Effector memory CD4-positive, alpha-beta T cell (primary cell): ENCODE results near the gene SYTL3.

Experiments used
- DNase-seq, 3 donors: peaks; one replicate each; pipeline ENCODE4 v3.0.0-alpha.2; 2020
- H3K27ac ChIP-seq: 2 replicates; pipeline ENCODE4 v1.7.0; 2013; ENCODE audit warnings: mild to moderate bottlenecking, low read length, moderate library complexity; ENCODE audit not compliant: insufficient read depth, poor library complexity, severe bottlenecking
- H3K27me3 ChIP-seq: replicated peaks from 2 replicates; pipeline ENCODE4 v1.7.0; 2013; ENCODE audit warnings: mild to moderate bottlenecking, low read length; ENCODE audit not compliant: insufficient read depth, control insufficient read depth, poor library complexity, severe bottlenecking
- H3K36me3 ChIP-seq: 2 replicates; pipeline ENCODE4 v1.7.0; 2013; ENCODE audit warnings: mild to moderate bottlenecking, low read length, moderate library complexity; ENCODE audit not compliant: control insufficient read depth, insufficient read depth
- H3K4me1 ChIP-seq: 2 replicates; pipeline ENCODE4 v1.7.0; 2013; ENCODE audit warnings: low read length, mild to moderate bottlenecking; ENCODE audit not compliant: control insufficient read depth, insufficient read depth, poor library complexity, severe bottlenecking
- H3K4me3 ChIP-seq: 2 replicates; pipeline ENCODE4 v1.7.0; 2013; ENCODE audit warnings: low read length, low read depth, mild to moderate bottlenecking; ENCODE audit not compliant: insufficient read depth, poor library complexity, severe bottlenecking
- H3K9me3 ChIP-seq: 2 replicates; pipeline ENCODE4 v1.7.0; 2013; ENCODE audit warnings: mild to moderate bottlenecking, low read length, moderate library complexity; ENCODE audit not compliant: control insufficient read depth

Gene SYTL3

GRCh38 chr6:158640519-158640918, 9.3 kb upstream of the SYTL3 start:
- DNase-seq = no peak
- H3K4me1 ChIP-seq = peaks cover 40% of the 10 kb centered on the region

DNA sequence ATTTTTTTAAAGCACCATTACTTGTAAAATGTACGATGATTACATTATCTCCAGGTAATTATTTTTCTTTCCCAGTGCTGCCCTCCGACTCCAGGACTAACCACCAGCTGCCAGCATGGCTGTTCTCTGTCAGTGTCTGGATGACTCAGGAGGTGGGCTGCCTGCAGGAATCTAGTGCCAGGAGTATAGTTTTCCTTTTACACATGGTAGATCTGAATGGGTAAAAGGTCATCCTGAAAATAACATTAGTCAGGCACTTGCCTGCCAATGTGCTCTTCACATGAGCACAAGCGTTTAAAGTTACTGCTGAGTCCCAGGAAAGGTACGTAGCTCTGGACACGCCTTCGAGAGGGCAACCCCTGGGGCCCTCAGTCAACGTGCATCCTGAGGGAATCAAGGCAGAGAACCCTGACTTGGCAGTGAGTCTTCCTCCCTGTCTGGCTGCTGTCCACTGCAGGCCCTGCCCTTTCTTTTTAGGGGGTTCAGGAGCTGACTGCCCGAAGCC, 7.7 kb upstream of the SYTL3 start:
- H3K4me3 ChIP-seq = peak overlapping the region; percentile 84
- H3K27ac ChIP-seq = peak overlapping the region; percentile 94
- H3K9me3 ChIP-seq = no peaks in the 10 kb centered on the region
- peaks cover 14% of the 10 kb centered on the region for H3K36me3 ChIP-seq
- DNase-seq = no peak
- no peaks in the 10 kb centered on the region for H3K27me3 ChIP-seq
- peaks cover 40% of the 10 kb centered on the region for H3K4me1 ChIP-seq

More at GRCh38 chr6:158640519-158640918, 9.3 kb upstream of the SYTL3 start:
- H3K27me3 ChIP-seq = no peaks in the 10 kb centered on the region
- H3K36me3 ChIP-seq = peaks cover 25% of the 10 kb centered on the region
- no peak overlapping the region for H3K27ac ChIP-seq
- H3K9me3 ChIP-seq = no peaks in the 10 kb centered on the region
- no peak overlapping the region for H3K4me3 ChIP-seq

GRCh38 chr6:158643836-158644230, 6.0 kb upstream of the SYTL3 start:
- Histone ChIP-seq H3K4me3 (peak overlapping the region; percentile 84), H3K4me1 (peaks cover 42% of the 10 kb centered on the region), H3K9me3 (no peaks in the 10 kb centered on the region)

DNA sequence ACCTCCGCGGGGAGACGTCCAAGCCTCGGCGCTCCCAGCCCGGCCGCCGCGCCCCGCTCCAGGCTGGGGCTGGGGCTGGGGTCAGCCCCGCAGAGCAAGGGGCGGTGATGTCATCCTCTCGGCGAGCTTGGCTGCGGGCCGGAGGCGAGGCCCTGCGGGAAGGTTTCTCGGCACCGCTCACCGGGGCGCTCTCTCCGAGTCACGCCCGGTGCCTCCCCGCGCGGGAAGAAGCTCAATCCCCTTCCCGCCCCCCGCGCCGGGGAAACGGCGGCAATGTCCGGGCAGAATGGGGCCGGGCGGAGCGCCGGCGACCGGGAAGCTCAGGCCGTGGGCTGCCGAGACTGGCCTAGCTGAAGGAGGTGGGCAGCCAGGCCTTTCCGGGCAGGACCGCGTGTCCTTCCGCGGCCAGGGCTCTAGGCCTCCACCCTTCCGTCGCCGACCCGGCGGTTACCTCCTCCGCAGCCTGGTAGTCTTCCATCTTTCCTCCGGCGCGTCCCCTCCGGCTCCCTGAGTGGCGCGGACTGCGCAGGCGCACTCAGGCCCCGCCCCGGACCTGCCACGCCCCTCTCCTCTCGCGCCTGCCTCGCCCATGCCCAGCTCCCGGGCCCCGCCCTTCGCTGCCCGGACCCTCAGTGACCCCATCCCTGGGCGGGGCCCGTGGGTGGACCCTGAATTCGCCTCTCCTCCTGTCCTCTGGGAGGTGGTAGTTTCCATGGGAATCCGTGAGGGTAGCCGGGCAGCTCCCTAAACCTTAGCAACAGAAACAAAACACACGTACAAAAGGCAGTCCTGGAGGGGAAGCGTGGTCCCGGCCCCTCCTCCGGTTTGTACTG, 5.4 kb upstream of the SYTL3 start, which contains the start of gene DYNLT1:
TSS of gene DYNLT1 (minus strand) at position 513 of the 833 bp plus-strand sequence. CDS start at position 478, 35 bp downstream.
- Histone ChIP-seq H3K27me3 (no peaks in the 10 kb centered on the region), H3K4me1 (peaks cover 48% of the 10 kb centered on the region), H3K27ac (peak within 1 kb of the TSS; percentile 94), H3K4me3 (peak within 1 kb of the TSS; percentile 84), H3K9me3 (no peaks in the 10 kb centered on the region), H3K36me3 (peaks cover 8% of the 10 kb centered on the region)
- DNase-seq = peak; percentile 73 to 82 (median 78)

More at GRCh38 chr6:158643836-158644230, 6.0 kb upstream of the SYTL3 start:
- Histone ChIP-seq H3K36me3 (peaks cover 8% of the 10 kb centered on the region), H3K27ac (peak overlapping the region; percentile 94), H3K27me3 (no peaks in the 10 kb centered on the region)
- no peak for DNase-seq

GRCh38 chr6:158645064-158646022, 4.5 kb upstream of the SYTL3 start:
- DNase-seq = no peak
- Histone ChIP-seq H3K27me3 (no peaks in the 10 kb centered on the region), H3K36me3 (peaks cover 8% of the 10 kb centered on the region), H3K4me1 (peaks cover 52% of the 10 kb centered on the region), H3K27ac (peak overlapping the region; percentile 94), H3K9me3 (no peaks in the 10 kb centered on the region), H3K4me3 (peak overlapping the region; percentile 84)

DNA sequence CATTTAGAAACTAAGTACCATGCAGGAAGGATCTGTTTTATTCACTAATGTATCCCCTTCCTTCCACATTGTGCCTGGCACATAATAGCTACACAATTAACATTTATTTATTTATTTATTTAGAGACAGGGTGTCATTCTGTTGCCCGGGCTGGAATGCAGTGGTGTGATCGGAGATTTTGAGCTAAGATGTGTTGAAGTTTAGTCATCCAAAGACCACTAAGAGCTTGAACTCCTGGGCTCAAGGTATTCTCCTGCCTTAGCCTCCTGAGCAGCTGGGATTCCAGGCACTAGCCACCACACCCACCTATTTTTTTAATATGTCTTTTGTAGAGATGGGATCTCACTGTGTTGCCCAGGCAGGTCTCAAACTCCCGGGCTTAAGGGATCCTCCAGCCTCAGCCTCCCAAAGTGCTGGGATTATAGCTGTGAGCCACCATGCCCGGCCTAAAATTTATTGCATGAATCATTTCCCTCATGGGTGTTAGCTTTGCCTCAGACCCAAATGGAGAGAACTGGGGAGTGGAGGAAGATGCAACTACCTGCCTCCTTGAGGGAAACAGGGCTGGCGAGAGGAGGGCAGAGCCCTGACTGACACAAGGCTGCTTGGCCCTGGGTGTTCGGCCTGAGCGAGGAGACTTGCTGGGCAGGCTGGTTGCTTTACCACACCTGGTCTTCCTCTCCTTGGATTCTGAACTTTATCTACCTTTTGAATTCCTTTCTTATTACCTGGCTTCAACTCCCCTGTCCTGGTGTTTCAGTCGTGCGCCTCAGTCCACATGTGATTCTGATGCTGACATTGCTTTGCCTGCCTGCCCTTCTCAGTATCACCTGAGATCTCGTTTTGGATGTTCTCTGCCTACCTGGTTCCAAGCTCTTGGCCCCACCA, 3.6 kb upstream of the SYTL3 start:
- H3K4me1 ChIP-seq = peaks cover 52% of the 10 kb centered on the region
- peaks cover 8% of the 10 kb centered on the region for H3K36me3 ChIP-seq
- H3K27me3 ChIP-seq = no peaks in the 10 kb centered on the region
- DNase-seq = no peak
- peak overlapping the region; percentile 16 for H3K27ac ChIP-seq
- no peak overlapping the region for H3K4me3 ChIP-seq
- no peaks in the 10 kb centered on the region for H3K9me3 ChIP-seq

- no peak overlapping the region for H3K27ac ChIP-seq
- H3K4me1 ChIP-seq = peaks cover 41% of the 10 kb centered on the region
- H3K27me3 ChIP-seq = no peaks in the 10 kb centered on the region
- no peaks in the 10 kb centered on the region for H3K36me3 ChIP-seq
- no peak for DNase-seq
- H3K4me3 ChIP-seq = no peak overlapping the region
- H3K9me3 ChIP-seq = no peaks in the 10 kb centered on the region
Observed at GRCh38 chr6:158647501-158647900, 2.4 kb upstream of the SYTL3 start.

- Histone ChIP-seq H3K4me1 (peaks cover 44% of the 10 kb centered on the region), H3K27me3 (no peaks in the 10 kb centered on the region), H3K27ac (peak overlapping the region; percentile 80), H3K36me3 (no peaks in the 10 kb centered on the region), H3K4me3 (peak overlapping the region; percentile 15), H3K9me3 (no peaks in the 10 kb centered on the region)
- DNase-seq = no peak
Observed at GRCh38 chr6:158648682-158649131, 1.1 kb upstream of the SYTL3 start.
